Motor neuron (in vitro differentiated cells): ENCODE data around the gene P4HA2. TPM values are rescaled to one million over a fixed set of nuclear protein-coding genes. Genes with fewer than 3 reads are reported as not detected.

Experiments
- ATAC-seq, 8 experiments: fragments of 200-7000 bp; cut with Tn5 transposase; replicated peaks in 6 of 8; 2 replicates each; pipeline ENCODE4 v1.8.0; 2021; ENCODE audit warnings: mild to moderate bottlenecking in 8 of 8, moderate library complexity in 8 of 8
- H3K27ac ChIP-seq, 2 donors: fragments of 250-450 bp; sonication (Bioruptor Pico); 2 replicates each; pipeline ENCODE4 v1.9.0; 2021; ENCODE audit warnings: antibody characterized with exemption in 2 of 2, mild to moderate bottlenecking in 2 of 2, moderate library complexity in 1 of 2
- H3K4me1 ChIP-seq, 2 donors: fragments of 250-450 bp; sonication (Bioruptor Pico); replicated peaks in 1 of 2; 2 replicates each; pipeline ENCODE4 v1.6.1; 2021; ENCODE audit warnings: antibody characterized with exemption in 2 of 2, mild to moderate bottlenecking in 2 of 2, moderate library complexity in 1 of 2
- H3K4me3 ChIP-seq, 5 donors: fragments of 250-450 bp; sonication (Bioruptor Pico); 2 replicates each; pipeline ENCODE4 v1.9.0; 2021; ENCODE audit warnings: antibody characterized with exemption in 5 of 5, mild to moderate bottlenecking in 5 of 5, moderate library complexity in 4 of 5
- WGBS, 10 experiments: fragments of 450-650 bp; shearing (Covaris generic); methylation state at CpG; one replicate each; pipeline ENCODE4 v1.0.0; 2022; 5-methylcytosine and 5-hydroxymethylcytosine counted together
- in situ Hi-C, 9 experiments: fragments of 400-800 bp; cut with MboI; loops; one replicate each; pipeline ENCODE4 v1.15.0; 2021; ENCODE audit warnings: low sequenced_read_pairs in 9 of 9, low pct_unique_long_range_greater_than_20kb in 2 of 9; ENCODE audit not compliant: unreplicated experiment in 9 of 9
- total RNA-seq, 8 experiments: library from RNA; unstranded; fragments of 300-600 nt; gene quantifications; 2 replicates each; pipeline versions ENCODE4 v1.2.3 to v1.2.4, GENCODE V29; 2022

P4HA2 gene
- total RNA-seq, 8 experiments from 2014 or later, result 4.6 to 85.2 (median 34.2) TPM

- Histone ChIP-seq H3K4me3 (no peak overlapping the region), H3K27ac (no peak overlapping the region), H3K4me1 (peaks cover 27 to 45% of the 10 kb centered on the region in 2 donors)
- ATAC-seq, result peak in 2 of 8 experiments; percentile 5 to 21
- WGBS, 10 experiments, result 30 to 100% (median 75%) methylated on average over 1 to 5 of the region's 6 CpGs; no CpG with 5 or more reads in 1 of the 10 experiments
- in situ Hi-C loops, result no loop called here
These were observed 33.3 kb upstream of the P4HA2 start for GRCh38 chr5:132260714-132261551.

- ATAC-seq, result peak in 3 of 8 experiments; percentile 0 to 6 (median 1)
These were observed 32.4 kb upstream of the P4HA2 start for GRCh38 chr5:132260051-132260450.

GRCh38 chr5:132259069-132259851 lies 31.6 kb upstream of the P4HA2 start:
- H3K4me3 ChIP-seq, result no peak overlapping the region
- WGBS, 10 experiments, result 2 to 80% (median 40%) methylated on average over 1 to 7 of the region's 24 CpGs; no CpG with 5 or more reads in 7 of the 10 experiments
- H3K4me1 ChIP-seq, result peaks cover 23 to 33% of the 10 kb centered on the region in 2 donors
- peak overlapping the region; percentile 49 to 73 for H3K27ac ChIP-seq
- in situ Hi-C loops, result no loop called here
- ATAC-seq, result peak; percentile 66 to 89 (median 84)

More at GRCh38 chr5:132260051-132260450, 32.4 kb upstream of the P4HA2 start:
- WGBS, 10 experiments, result 30 to 100% (median 90%) methylated on average over 1 to 5 of the region's 6 CpGs; no CpG with 5 or more reads in 3 of the 10 experiments
- H3K4me1 ChIP-seq, result peaks cover 23 to 36% of the 10 kb centered on the region in 2 donors
- no peak overlapping the region for H3K27ac ChIP-seq
- no peak overlapping the region for H3K4me3 ChIP-seq
- in situ Hi-C loops, result no loop called here

GRCh38 chr5:132258102-132259068 lies 30.7 kb upstream of the P4HA2 start:
- Histone ChIP-seq H3K4me3 (peak overlapping the region in 3 of 5 donors; percentile 30 to 40 (median 34)), H3K27ac (peak overlapping the region; percentile 4 to 73), H3K4me1 (peaks cover 23 to 33% of the 10 kb centered on the region in 2 donors)
- in situ Hi-C loops, result no loop called here
- 0 to 88% (median 30%) methylated on average over 2 to 4 of the region's 19 CpGs; no CpG with 5 or more reads in 4 of the 10 experiments for WGBS, 10 experiments
- ATAC-seq, result peak in 7 of 8 experiments; percentile 3 to 24 (median 14)

GRCh38 chr5:132257131-132258101 lies 29.8 kb upstream of the P4HA2 start, which contains the start of gene PDLIM4:
Gene PDLIM4, plus strand, starts transcription at chr5:132257696. Its CDS starts 39 bp downstream, at chr5:132257735.
- Histone ChIP-seq H3K4me1 (peaks cover 23 to 33% of the 10 kb centered on the region in 2 donors), H3K27ac (peak within 1 kb of the TSS in 1 of 2 donors; percentile 73), H3K4me3 (peak within 1 kb of the TSS; percentile 13 to 40 (median 30))
- ATAC-seq, result peak in 6 of 8 experiments; percentile 11 to 43 (median 17)
- 0 to 80% (median 45%) methylated on average over 1 to 4 of the region's 88 CpGs; no CpG with 5 or more reads in 4 of the 10 experiments for WGBS, 10 experiments
- in situ Hi-C loops, result no loop called here

GRCh38 chr5:132256783-132257130 lies 29.1 kb upstream of the P4HA2 start:
- no peak overlapping the region for H3K4me3 ChIP-seq
- WGBS, 10 experiments, result 60 to 100% (median 93%) methylated on average over 1 to 5 of the region's 6 CpGs; no CpG with 5 or more reads in 5 of the 10 experiments
- H3K27ac ChIP-seq, result no peak overlapping the region
- ATAC-seq, result no peak
- H3K4me1 ChIP-seq, result peaks cover 23 to 33% of the 10 kb centered on the region in 2 donors
- in situ Hi-C loops, result no loop called here

GRCh38 chr5:132256086-132256782 lies 28.6 kb upstream of the P4HA2 start:
- in situ Hi-C loops, result no loop called here
- WGBS, 10 experiments, result 80 to 100% (median 100%) methylated on average over 1 to 2 of the region's 4 CpGs; no CpG with 5 or more reads in 3 of the 10 experiments
- Histone ChIP-seq H3K4me1 (peaks cover 23 to 33% of the 10 kb centered on the region in 2 donors), H3K27ac (no peak overlapping the region), H3K4me3 (no peak overlapping the region)
- ATAC-seq, result no peak

GRCh38 chr5:132254321-132254977 lies 26.8 kb upstream of the P4HA2 start:
- no peak for ATAC-seq

GRCh38 chr5:132253452-132254320 lies 26.0 kb upstream of the P4HA2 start:
- in situ Hi-C loops, result no loop called here

More at GRCh38 chr5:132254321-132254977, 26.8 kb upstream of the P4HA2 start:
- H3K4me1 ChIP-seq, result peaks cover 18 to 19% of the 10 kb centered on the region in 2 donors
- H3K27ac ChIP-seq, result no peak overlapping the region
- H3K4me3 ChIP-seq, result no peak overlapping the region
- 40 to 100% (median 75%) methylated on average over 1 to 3 of the region's 7 CpGs; no CpG with 5 or more reads in 3 of the 10 experiments for WGBS, 10 experiments
- in situ Hi-C loops, result no loop called here

More at GRCh38 chr5:132253452-132254320, 26.0 kb upstream of the P4HA2 start:
- ATAC-seq, result no peak
- H3K4me1 ChIP-seq, result peaks cover 11% of the 10 kb centered on the region in 2 donors
- 0 to 85% (median 69%) methylated on average over 1 to 7 of the region's 8 CpGs; no CpG with 5 or more reads in 4 of the 10 experiments for WGBS, 10 experiments
- no peak overlapping the region for H3K4me3 ChIP-seq
- H3K27ac ChIP-seq, result no peak overlapping the region
